Skeletal muscle tissue (tissue), 4 donors: ENCODE measurements around the gene MET. TPM values are rescaled to one million over a fixed set of nuclear protein-coding genes. Genes with fewer than 3 reads are reported as not detected.

Experiments used
- H3K27ac ChIP-seq: one replicate; pipeline ENCODE4 v1.7.0; 2013; ENCODE audit warnings: mild to moderate bottlenecking, low read depth, low read length, inconsistent platforms
- H3K27me3 ChIP-seq, 3 donors: one replicate each; pipeline ENCODE4 v1.7.0; 2013; ENCODE audit warnings: low read length in 3 of 3; ENCODE audit not compliant: control insufficient read depth in 3 of 3, insufficient read depth in 3 of 3
- H3K36me3 ChIP-seq, 3 donors: one replicate each; pipeline ENCODE4 v1.7.0; 2013; ENCODE audit warnings: low read length in 3 of 3; ENCODE audit not compliant: control insufficient read depth in 3 of 3, insufficient read depth in 3 of 3
- H3K4me1 ChIP-seq, 3 donors: one replicate each; pipeline ENCODE4 v1.7.0; 2013; ENCODE audit warnings: low read length in 3 of 3, mild to moderate bottlenecking in 3 of 3; ENCODE audit not compliant: control insufficient read depth in 3 of 3, insufficient read depth in 3 of 3
- H3K4me3 ChIP-seq, 3 donors: one replicate each; pipeline ENCODE4 v1.7.0; 2013; ENCODE audit warnings: low read length in 3 of 3
- H3K9ac ChIP-seq, 3 donors: one replicate each; pipeline ENCODE4 v1.7.0; 2013; ENCODE audit warnings: low read length in 3 of 3, mild to moderate bottlenecking in 3 of 3, moderate library complexity in 2 of 3, low read depth in 1 of 3
- H3K9me3 ChIP-seq, 3 donors: one replicate each; pipeline ENCODE4 v1.7.0; 2013; ENCODE audit warnings: low read length in 3 of 3; ENCODE audit not compliant: control insufficient read depth in 3 of 3
- total RNA-seq: library from RNA; depleted of rRNA; stranded (reverse); fragments of >200 nt; gene quantifications from one replicate; pipeline ENCODE4 v1.2.3, GENCODE V29; 2014
- donor health status: Osteomylitis.

MET gene
- total RNA-seq, 1 donor from 2014 or later = 26.1 TPM

DNA sequence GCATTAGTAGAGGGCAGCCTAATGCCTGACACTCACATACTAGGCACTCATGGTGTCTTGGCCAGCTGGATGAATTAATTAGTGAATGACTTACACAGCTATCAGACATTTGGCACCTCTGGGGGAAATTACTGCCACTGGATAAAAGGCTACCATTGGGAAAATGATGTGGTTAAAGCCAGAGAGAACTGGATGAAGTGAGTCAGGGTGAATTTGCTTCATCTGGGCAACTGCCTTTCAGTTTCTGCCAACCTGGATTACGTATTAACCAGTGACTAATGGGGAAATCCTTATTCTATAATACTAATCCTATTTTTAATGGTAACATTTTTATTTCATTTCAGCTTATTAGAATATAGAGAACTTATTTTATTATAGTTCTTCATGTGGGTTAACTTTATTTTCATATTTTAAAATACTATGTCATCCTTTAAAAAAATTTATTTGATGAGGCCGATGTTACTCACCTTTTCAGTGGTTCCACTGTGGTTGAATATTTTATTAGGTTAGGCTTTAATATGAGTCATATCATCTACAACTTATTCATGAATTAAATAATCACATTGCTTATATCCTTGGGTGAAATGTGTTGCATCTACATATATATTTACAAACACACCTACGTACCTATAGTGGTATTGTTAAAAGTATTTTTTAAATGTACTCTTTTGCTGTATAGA is 104.8 kb downstream of the MET start:
- H3K27me3 ChIP-seq = no peaks in the 10 kb centered on the region
- H3K27ac ChIP-seq = peak overlapping the region; percentile 4
- peaks cover 10 to 33% (median 14%) of the 10 kb centered on the region in 3 donors for H3K4me1 ChIP-seq
- H3K9ac ChIP-seq = peak overlapping the region in 1 of 3 donors; percentile 18
- H3K9me3 ChIP-seq = no peaks in the 10 kb centered on the region
- H3K36me3 ChIP-seq = peaks cover 7 to 15% (median 12%) of the 10 kb centered on the region in 3 donors
- H3K4me3 ChIP-seq = no peak overlapping the region

DNA sequence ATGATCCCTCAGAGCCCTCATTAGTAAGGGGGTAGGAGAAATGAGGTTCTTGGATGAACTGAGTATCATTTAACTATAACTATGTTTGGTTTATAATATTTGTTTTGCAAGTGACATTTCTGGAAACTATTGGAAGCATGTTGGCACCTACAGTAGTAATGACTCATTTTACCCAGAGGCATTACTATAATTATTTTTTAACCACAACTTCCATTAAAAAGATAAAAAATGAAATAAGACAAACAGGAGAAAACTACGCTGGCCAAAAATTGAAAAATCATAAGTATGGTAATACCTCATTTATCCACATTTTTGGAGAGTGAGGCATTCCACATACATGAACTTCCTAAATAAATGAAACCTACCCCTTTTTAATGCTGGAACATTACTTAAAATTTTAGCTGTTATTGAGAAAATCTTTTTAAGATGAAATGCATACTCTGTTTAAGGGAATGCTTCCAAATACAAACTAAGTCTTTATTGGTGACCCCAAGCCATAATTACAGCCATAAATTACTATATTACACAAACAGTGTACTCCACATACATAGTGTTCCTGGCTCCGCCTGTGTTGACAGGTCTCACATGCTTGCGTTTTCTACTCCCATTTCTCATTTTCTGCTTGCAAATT is 105.8 kb downstream of the MET start:
- Histone ChIP-seq H3K27me3 (no peaks in the 10 kb centered on the region), H3K9ac (no peak overlapping the region), H3K4me1 (peaks cover 10 to 41% (median 14%) of the 10 kb centered on the region in 3 donors)

DNA sequence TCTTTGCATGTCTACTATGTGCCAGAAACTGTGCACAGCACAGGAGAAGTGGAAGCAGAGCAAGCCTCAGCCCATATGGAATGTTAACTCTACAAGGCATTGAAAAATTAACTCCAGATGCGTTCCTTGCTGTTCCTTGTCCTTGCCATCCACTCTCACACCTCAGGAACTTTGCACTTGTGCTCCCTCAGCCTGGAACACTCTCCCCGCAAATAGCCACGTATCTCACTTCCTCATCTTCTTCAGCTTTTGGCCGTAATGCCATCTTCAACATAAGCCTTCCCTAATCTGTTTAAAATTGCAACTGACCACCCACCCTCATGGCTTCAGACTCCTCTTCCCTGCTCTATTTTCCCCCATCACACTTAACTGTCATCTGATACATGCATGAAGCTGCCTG is 107.2 kb downstream of the MET start:
- Histone ChIP-seq H3K4me3 (no peak overlapping the region), H3K9me3 (no peaks in the 10 kb centered on the region), H3K4me1 (peaks cover 10 to 42% (median 14%) of the 10 kb centered on the region in 3 donors), H3K27ac (no peak overlapping the region), H3K9ac (no peak overlapping the region), H3K36me3 (peaks cover 8 to 13% (median 9%) of the 10 kb centered on the region in 3 donors), H3K27me3 (no peaks in the 10 kb centered on the region)

More for the DNA sequence above, 105.8 kb downstream of the MET start:
- no peak overlapping the region for H3K27ac ChIP-seq
- H3K9me3 ChIP-seq = no peaks in the 10 kb centered on the region
- no peak overlapping the region for H3K4me3 ChIP-seq
- peaks cover 7 to 15% (median 12%) of the 10 kb centered on the region in 3 donors for H3K36me3 ChIP-seq

DNA sequence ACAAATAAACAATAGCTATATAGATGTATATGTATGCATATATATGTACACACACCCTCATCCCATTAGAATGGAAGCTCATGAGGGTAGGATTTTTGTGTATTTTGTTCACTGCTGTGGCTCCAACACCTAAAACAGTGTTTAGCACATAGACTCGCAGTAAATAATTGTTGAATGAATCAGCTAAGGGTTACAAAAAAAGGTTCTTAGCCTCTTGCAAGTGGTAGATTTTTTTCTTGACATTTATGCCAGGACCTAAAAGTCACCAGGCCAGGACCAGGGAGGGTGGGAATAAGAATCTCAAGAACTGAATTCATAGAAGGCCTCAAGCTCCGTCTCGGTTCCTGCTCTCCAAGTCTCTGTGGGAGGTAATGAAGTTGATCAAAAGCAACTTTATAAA is 107.9 kb downstream of the MET start:
- H3K4me1 ChIP-seq = peaks cover 10 to 42% (median 14%) of the 10 kb centered on the region in 3 donors

GRCh38 chr7:116780521-116780920 is 108.5 kb downstream of the MET start:
- H3K27ac ChIP-seq = peak overlapping the region; percentile 17
- H3K36me3 ChIP-seq = peaks cover 5 to 17% (median 8%) of the 10 kb centered on the region in 3 donors

More for the DNA sequence above, 107.9 kb downstream of the MET start:
- peaks cover 6 to 17% (median 8%) of the 10 kb centered on the region in 3 donors for H3K36me3 ChIP-seq
- no peak overlapping the region for H3K27ac ChIP-seq
- H3K27me3 ChIP-seq = no peaks in the 10 kb centered on the region
- H3K9ac ChIP-seq = peak overlapping the region in 1 of 3 donors; percentile 23
- no peaks in the 10 kb centered on the region for H3K9me3 ChIP-seq
- no peak overlapping the region for H3K4me3 ChIP-seq

GRCh38 chr7:116780966-116781365 is 109.0 kb downstream of the MET start:
- Histone ChIP-seq H3K4me1 (peaks cover 10 to 42% (median 14%) of the 10 kb centered on the region in 3 donors), H3K27me3 (no peaks in the 10 kb centered on the region), H3K4me3 (no peak overlapping the region), H3K27ac (peak overlapping the region; percentile 17), H3K9me3 (no peaks in the 10 kb centered on the region), H3K36me3 (peaks cover 5 to 17% (median 8%) of the 10 kb centered on the region in 3 donors), H3K9ac (peak overlapping the region in 1 of 3 donors; percentile 9)

More at GRCh38 chr7:116780521-116780920, 108.5 kb downstream of the MET start:
- Histone ChIP-seq H3K9me3 (no peaks in the 10 kb centered on the region), H3K4me1 (peaks cover 10 to 42% (median 14%) of the 10 kb centered on the region in 3 donors), H3K27me3 (no peaks in the 10 kb centered on the region), H3K9ac (no peak overlapping the region), H3K4me3 (no peak overlapping the region)

- no peak overlapping the region for H3K27ac ChIP-seq
- peaks cover 5 to 15% (median 8%) of the 10 kb centered on the region in 3 donors for H3K36me3 ChIP-seq
- no peaks in the 10 kb centered on the region for H3K27me3 ChIP-seq
- peaks cover 10 to 43% (median 15%) of the 10 kb centered on the region in 3 donors for H3K4me1 ChIP-seq
- H3K9me3 ChIP-seq = no peaks in the 10 kb centered on the region
- H3K4me3 ChIP-seq = no peak overlapping the region
- H3K9ac ChIP-seq = no peak overlapping the region
Measured at GRCh38 chr7:116781584-116781983, 109.6 kb downstream of the MET start.

- Histone ChIP-seq H3K27me3 (no peaks in the 10 kb centered on the region), H3K36me3 (peaks cover 5 to 15% (median 8%) of the 10 kb centered on the region in 3 donors), H3K4me3 (no peak overlapping the region), H3K9ac (no peak overlapping the region), H3K27ac (no peak overlapping the region), H3K9me3 (no peaks in the 10 kb centered on the region), H3K4me1 (peaks cover 10 to 46% (median 19%) of the 10 kb centered on the region in 3 donors)
Measured at GRCh38 chr7:116782177-116782711, 110.2 kb downstream of the MET start.

DNA sequence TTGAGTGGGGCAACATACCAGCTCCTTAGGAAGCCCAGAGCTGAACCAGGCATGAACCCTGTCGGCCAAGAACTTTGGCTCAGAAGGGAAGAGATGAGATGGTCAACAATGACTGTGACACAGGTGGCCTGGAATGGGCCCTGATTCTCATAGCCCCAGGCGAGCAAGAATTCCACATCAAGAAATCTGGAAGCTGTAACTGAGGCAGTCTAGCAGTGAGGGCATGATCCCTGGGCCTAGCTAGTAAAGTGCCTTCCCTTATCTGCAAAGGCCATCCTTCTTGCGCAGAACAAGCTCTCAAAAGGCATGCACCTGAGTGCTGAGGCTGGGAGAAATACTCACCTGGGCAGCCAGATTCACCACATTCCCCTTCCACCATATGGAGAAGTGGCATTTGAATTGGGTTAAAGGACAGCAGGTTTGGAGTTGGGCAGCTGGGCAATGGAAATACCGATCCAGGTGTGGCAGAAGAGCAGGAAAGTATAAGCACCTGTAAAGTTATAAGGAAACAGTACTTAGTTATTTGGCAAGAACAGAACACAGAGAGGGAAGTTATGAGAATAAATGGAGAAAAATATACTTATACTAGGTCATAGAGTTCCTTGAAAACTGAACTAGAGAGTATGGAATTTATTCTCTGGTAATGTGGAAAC is 111.8 kb downstream of the MET start:
- H3K4me1 ChIP-seq = peaks cover 10 to 39% (median 19%) of the 10 kb centered on the region in 3 donors
- peaks cover 5 to 10% (median 8%) of the 10 kb centered on the region in 3 donors for H3K36me3 ChIP-seq
- H3K4me3 ChIP-seq = no peak overlapping the region
- H3K27me3 ChIP-seq = no peaks in the 10 kb centered on the region
- no peak overlapping the region for H3K27ac ChIP-seq
- H3K9ac ChIP-seq = no peak overlapping the region
- H3K9me3 ChIP-seq = no peaks in the 10 kb centered on the region
